IPS DF 6.9 (cell line): ENCODE results near the gene GNAZ.

Source experiments
- DNase-seq: peaks from one replicate; pipeline ENCODE4 v3.0.0-alpha.2; 2013; ENCODE audit warnings: low read depth, low spot score
- H3K27ac ChIP-seq: one replicate; pipeline ENCODE4 v1.5.1; 2013; ENCODE audit warnings: low read length, control low read depth
- H3K27me3 ChIP-seq: 2 replicates; pipeline ENCODE4 v1.6.1; 2013; ENCODE audit warnings: mild to moderate bottlenecking, low read length; ENCODE audit not compliant: control insufficient read depth, insufficient read depth
- H3K36me3 ChIP-seq: 2 replicates; pipeline ENCODE4 v1.6.1; 2013; ENCODE audit warnings: low read length; ENCODE audit not compliant: control insufficient read depth, insufficient read depth
- H3K4me1 ChIP-seq: 2 replicates; pipeline ENCODE4 v1.6.1; 2013; ENCODE audit warnings: low read length; ENCODE audit not compliant: control insufficient read depth, insufficient read depth
- H3K4me3 ChIP-seq: 2 replicates; pipeline ENCODE4 v1.5.1; 2013; ENCODE audit warnings: mild to moderate bottlenecking, low read length
- H3K9me3 ChIP-seq: 2 replicates; pipeline ENCODE4 v1.6.1; 2013; ENCODE audit warnings: low read length, inconsistent platforms; ENCODE audit not compliant: control insufficient read depth, insufficient read depth
- WGBS: extraction: QIAGEN DNeasy Blood & Tissue Kit; methylation state at CpG from one replicate; pipeline ENCODE4 v1.1.7; 2013; ENCODE audit warnings: mixed read lengths, missing lambda C conversion rate; ENCODE audit not compliant: insufficient read length, insufficient coverage; 5-methylcytosine and 5-hydroxymethylcytosine counted together

GNAZ gene

GRCh38 chr22:23122992-23123803 lies 52.9 kb downstream of the GNAZ start:
- H3K27ac ChIP-seq = no peak overlapping the region
- DNase-seq = no peak
- H3K9me3 ChIP-seq = no peaks in the 10 kb centered on the region
- H3K27me3 ChIP-seq = no peaks in the 10 kb centered on the region
- no peaks in the 10 kb centered on the region for H3K36me3 ChIP-seq
- WGBS = no CpG with 5 or more reads among the region's 26 CpGs
- H3K4me1 ChIP-seq = peaks cover under 1% of the 10 kb centered on the region
- no peak overlapping the region for H3K4me3 ChIP-seq

GRCh38 chr22:23123804-23124254 lies 53.5 kb downstream of the GNAZ start:
- no peaks in the 10 kb centered on the region for H3K9me3 ChIP-seq
- no peak overlapping the region for H3K27ac ChIP-seq
- no peak for DNase-seq
- H3K4me3 ChIP-seq = no peak overlapping the region
- no peaks in the 10 kb centered on the region for H3K27me3 ChIP-seq
- no CpG with 5 or more reads among the region's 9 CpGs for WGBS
- H3K4me1 ChIP-seq = peaks cover 2% of the 10 kb centered on the region
- H3K36me3 ChIP-seq = no peaks in the 10 kb centered on the region

GRCh38 chr22:23124611-23125511 lies 54.5 kb downstream of the GNAZ start:
- WGBS = no CpG with 5 or more reads among the region's 19 CpGs
- no peaks in the 10 kb centered on the region for H3K9me3 ChIP-seq
- no peak for DNase-seq
- H3K27ac ChIP-seq = no peak overlapping the region
- no peaks in the 10 kb centered on the region for H3K36me3 ChIP-seq
- H3K4me1 ChIP-seq = peaks cover 2% of the 10 kb centered on the region
- H3K4me3 ChIP-seq = no peak overlapping the region
- no peaks in the 10 kb centered on the region for H3K27me3 ChIP-seq

GRCh38 chr22:23125512-23126103 lies 55.3 kb downstream of the GNAZ start:
- no CpG with 5 or more reads among the region's 18 CpGs for WGBS
- Histone ChIP-seq H3K9me3 (no peaks in the 10 kb centered on the region), H3K27ac (no peak overlapping the region), H3K4me3 (no peak overlapping the region), H3K27me3 (no peaks in the 10 kb centered on the region), H3K4me1 (peaks cover 2% of the 10 kb centered on the region), H3K36me3 (no peaks in the 10 kb centered on the region)
- DNase-seq = no peak

GRCh38 chr22:23126165-23127054 lies 56.1 kb downstream of the GNAZ start:
- no peak overlapping the region for H3K4me3 ChIP-seq
- H3K27ac ChIP-seq = no peak overlapping the region
- no peaks in the 10 kb centered on the region for H3K36me3 ChIP-seq
- no peak for DNase-seq
- H3K4me1 ChIP-seq = peaks cover 2% of the 10 kb centered on the region
- no CpG with 5 or more reads among the region's 14 CpGs for WGBS
- no peaks in the 10 kb centered on the region for H3K27me3 ChIP-seq
- no peaks in the 10 kb centered on the region for H3K9me3 ChIP-seq

GRCh38 chr22:23127055-23127756 lies 56.9 kb downstream of the GNAZ start:
- no peak overlapping the region for H3K27ac ChIP-seq
- H3K4me1 ChIP-seq = peaks cover 2% of the 10 kb centered on the region
- DNase-seq = no peak
- no peaks in the 10 kb centered on the region for H3K9me3 ChIP-seq
- H3K36me3 ChIP-seq = no peaks in the 10 kb centered on the region
- H3K4me3 ChIP-seq = no peak overlapping the region
- no peaks in the 10 kb centered on the region for H3K27me3 ChIP-seq
- WGBS = no CpG with 5 or more reads among the region's 7 CpGs

GRCh38 chr22:23127788-23128187 lies 57.5 kb downstream of the GNAZ start:
- no peaks in the 10 kb centered on the region for H3K27me3 ChIP-seq
- peaks cover 2% of the 10 kb centered on the region for H3K4me1 ChIP-seq
- H3K4me3 ChIP-seq = no peak overlapping the region
- no CpG with 5 or more reads among the region's 9 CpGs for WGBS
- no peaks in the 10 kb centered on the region for H3K36me3 ChIP-seq
- no peaks in the 10 kb centered on the region for H3K9me3 ChIP-seq
- no peak for DNase-seq
- no peak overlapping the region for H3K27ac ChIP-seq

GRCh38 chr22:23128269-23129108 lies 58.2 kb downstream of the GNAZ start:
- WGBS = no CpG with 5 or more reads among the region's 14 CpGs
- Histone ChIP-seq H3K27ac (no peak overlapping the region), H3K4me1 (peaks cover 2% of the 10 kb centered on the region), H3K9me3 (no peaks in the 10 kb centered on the region), H3K36me3 (no peaks in the 10 kb centered on the region), H3K4me3 (no peak overlapping the region), H3K27me3 (no peaks in the 10 kb centered on the region)
- DNase-seq = peak; percentile 43

GRCh38 chr22:23129149-23129548 lies 58.8 kb downstream of the GNAZ start:
- H3K27ac ChIP-seq = no peak overlapping the region
- no peaks in the 10 kb centered on the region for H3K9me3 ChIP-seq
- no peaks in the 10 kb centered on the region for H3K36me3 ChIP-seq
- DNase-seq = no peak
- no peak overlapping the region for H3K4me3 ChIP-seq
- no peaks in the 10 kb centered on the region for H3K27me3 ChIP-seq
- peaks cover 2% of the 10 kb centered on the region for H3K4me1 ChIP-seq
- no CpG with 5 or more reads among the region's 10 CpGs for WGBS
